Activated CD4-positive, alpha-beta T cell treated with anti-CD3 and anti-CD28 coated beads for 36 hours (primary cell): ENCODE measurements around the gene OGFOD3. TPM values are rescaled to one million over a fixed set of nuclear protein-coding genes. Genes with fewer than 3 reads are reported as not detected.

Source experiments
- ATAC-seq: fragments of 200-7000 bp; cut with Tn5 transposase; one replicate; pipeline ENCODE4 v1.10.0; 2021; ENCODE audit warnings: mild to moderate bottlenecking, moderate library complexity
- CTCF ChIA-PET: fragments of 350-600 bp; sonication (Branson Sonifier 250); formaldehyde crosslinking; loops from one replicate; lab custom pipeline; 2021; ENCODE audit warnings: antibody characterized with exemption; lab: Charles Lee
- POLR2A ChIA-PET: fragments of 350-600 bp; sonication (Branson Sonifier 250); formaldehyde crosslinking; loops from one replicate; lab custom pipeline; 2021; ENCODE audit warnings: antibody characterized with exemption, inconsistent platforms; lab: Charles Lee
- DNase-seq: peaks from one replicate; pipeline ENCODE4 v3.0.0-alpha.2; 2020
- H3K27ac Mint-ChIP-seq: one replicate; pipeline ENCODE4 v1.8.0; 2021; ENCODE audit warnings: mixed read lengths
- H3K27me3 Mint-ChIP-seq: one replicate; pipeline ENCODE4 v1.8.0; 2021; ENCODE audit warnings: mixed read lengths
- H3K36me3 Mint-ChIP-seq: one replicate; pipeline ENCODE4 v1.8.0; 2021; ENCODE audit warnings: low read depth, mixed read lengths
- H3K4me1 Mint-ChIP-seq: one replicate; pipeline ENCODE4 v1.8.0; 2021; ENCODE audit warnings: mixed read lengths
- H3K4me3 Mint-ChIP-seq: one replicate; pipeline ENCODE4 v1.8.0; 2021; ENCODE audit warnings: mild to moderate bottlenecking, moderate library complexity, mixed read lengths
- H3K9me3 Mint-ChIP-seq: one replicate; pipeline ENCODE4 v1.8.0; 2021; ENCODE audit warnings: low read depth, mixed read lengths
- intact Hi-C, 2 experiments: fragments of 100-400 bp; cut with DNase I in 1 of 2; cut with micrococcal nuclease in 1 of 2; formaldehyde crosslinking; loops; one replicate each; pipeline versions ENCODE4 v1.14.2 to v1.15.1; 2022 to 2024; cut with DNase I, micrococcal nuclease
- total RNA-seq, 2 experiments: library from RNA; stranded (reverse); gene quantifications; one replicate each; pipeline ENCODE4 v1.2.3, GENCODE V29; 2021

The OGFOD3 gene
- total RNA-seq, 2 experiments from 2014 or later = 20.0 to 22.3 TPM

GRCh38 chr17:82390860-82391435 lies 27.4 kb downstream of the OGFOD3 start:
- ChIA-PET CTCF (no interaction called here), POLR2A (no interaction called here)
- H3K27ac Mint-ChIP-seq = no peak overlapping the region
- no peak for DNase-seq
- peaks cover 10% of the 10 kb centered on the region for H3K36me3 Mint-ChIP-seq
- no peaks in the 10 kb centered on the region for H3K4me1 Mint-ChIP-seq
- intact Hi-C loops = no loop called here
- H3K4me3 Mint-ChIP-seq = no peak overlapping the region
- ATAC-seq = no peak
- H3K27me3 Mint-ChIP-seq = no peaks in the 10 kb centered on the region
- H3K9me3 Mint-ChIP-seq = no peaks in the 10 kb centered on the region

GRCh38 chr17:82390015-82390859 lies 28.1 kb downstream of the OGFOD3 start:
- CTCF ChIA-PET = no interaction called here
- Mint-ChIP-seq H3K36me3 (peaks cover 8% of the 10 kb centered on the region), H3K27ac (no peak overlapping the region), H3K27me3 (no peaks in the 10 kb centered on the region), H3K9me3 (no peaks in the 10 kb centered on the region), H3K4me1 (no peaks in the 10 kb centered on the region), H3K4me3 (no peak overlapping the region)
- intact Hi-C loops = no loop called here
- POLR2A ChIA-PET = no interaction called here
- DNase-seq (no peak), ATAC-seq (no peak)

- Mint-ChIP-seq H3K4me3 (no peak overlapping the region), H3K27ac (no peak overlapping the region), H3K36me3 (peaks cover 4% of the 10 kb centered on the region), H3K4me1 (no peaks in the 10 kb centered on the region), H3K9me3 (no peaks in the 10 kb centered on the region), H3K27me3 (no peaks in the 10 kb centered on the region)
- ATAC-seq = no peak
- DNase-seq = no peak
- intact Hi-C loops = no loop called here
- ChIA-PET CTCF (interaction anchor here (0.5 kb wide), 1 partner anchor 728 kb away, joined by 3 read pairs; no protein-coding TSS in a partner anchor), POLR2A (no interaction called here)
Measured at GRCh38 chr17:82389379-82389778, 29.0 kb downstream of the OGFOD3 start.

DNA sequence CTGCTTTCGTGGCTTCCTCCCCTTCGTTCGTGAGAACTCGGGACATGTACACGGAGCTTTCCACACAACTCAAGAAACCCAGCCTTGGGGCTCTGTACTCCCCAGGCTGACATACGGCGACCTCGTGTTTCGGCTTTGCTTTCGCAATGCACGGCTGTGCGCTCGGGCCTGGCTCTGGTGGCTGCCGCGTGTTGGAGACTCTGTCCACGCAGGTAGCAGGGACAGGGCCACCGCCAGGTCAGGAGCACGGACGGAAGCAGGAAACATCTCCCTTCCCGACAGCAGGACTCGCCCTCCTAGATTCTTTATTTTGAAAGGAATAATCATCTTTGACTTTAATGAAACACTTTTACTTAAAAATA lies 29.5 kb downstream of the OGFOD3 start:
- no peak for DNase-seq
- intact Hi-C loops = no loop called here
- ChIA-PET CTCF (interaction anchor here (0.5 kb wide), 1 partner anchor 728 kb away, joined by 3 read pairs; no protein-coding TSS in a partner anchor), POLR2A (no interaction called here)
- no peak for ATAC-seq
- Mint-ChIP-seq H3K9me3 (no peaks in the 10 kb centered on the region), H3K4me3 (no peak overlapping the region), H3K27me3 (no peaks in the 10 kb centered on the region), H3K4me1 (no peaks in the 10 kb centered on the region), H3K36me3 (peaks cover 2% of the 10 kb centered on the region), H3K27ac (no peak overlapping the region)

DNA sequence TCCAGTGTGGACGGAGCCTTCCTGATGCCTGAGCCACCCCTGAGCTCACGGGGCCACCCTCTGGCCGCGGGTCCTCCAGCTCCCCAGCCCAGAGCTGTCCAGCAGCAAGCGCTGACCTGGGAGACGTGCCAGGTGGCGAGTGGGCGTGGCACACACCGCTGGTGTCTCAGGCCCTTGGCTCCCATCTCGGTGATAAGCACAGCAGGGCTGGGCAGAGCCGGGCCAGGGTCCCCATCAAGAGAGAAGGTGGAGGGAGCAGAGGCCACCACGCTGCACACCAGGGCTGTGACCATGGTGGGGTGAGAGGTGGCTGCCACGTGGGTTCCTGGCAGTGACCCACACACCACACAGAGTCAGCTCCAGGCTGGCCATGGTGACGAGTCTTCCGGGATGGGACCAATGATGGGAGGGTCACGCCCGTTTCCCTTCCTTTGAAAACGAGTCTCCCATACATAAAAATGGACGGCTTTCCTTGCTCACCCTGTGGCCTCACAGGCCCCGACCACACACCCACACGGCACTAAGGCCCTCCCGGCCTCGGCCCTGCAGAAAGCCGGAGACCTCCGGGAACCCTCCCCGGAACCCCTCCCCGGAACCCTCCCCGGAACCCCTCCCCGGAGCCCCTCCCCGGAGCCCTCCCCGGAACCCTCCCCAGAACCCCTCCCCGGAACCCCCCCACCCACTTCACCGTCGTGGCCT lies 30.0 kb downstream of the OGFOD3 start:
- Mint-ChIP-seq H3K9me3 (no peaks in the 10 kb centered on the region), H3K27ac (no peak overlapping the region), H3K4me3 (no peak overlapping the region), H3K4me1 (no peaks in the 10 kb centered on the region), H3K36me3 (no peaks in the 10 kb centered on the region), H3K27me3 (peaks cover 2% of the 10 kb centered on the region)
- intact Hi-C loops = no loop called here
- DNase-seq = no peak
- CTCF ChIA-PET = no interaction called here
- no peak for ATAC-seq
- POLR2A ChIA-PET = no interaction called here

GRCh38 chr17:82387705-82388106 lies 30.7 kb downstream of the OGFOD3 start:
- no peak overlapping the region for H3K27ac Mint-ChIP-seq
- ChIA-PET CTCF (no interaction called here), POLR2A (no interaction called here)
- no peak for ATAC-seq
- DNase-seq = no peak
- H3K4me3 Mint-ChIP-seq = no peak overlapping the region
- no peaks in the 10 kb centered on the region for H3K36me3 Mint-ChIP-seq
- H3K9me3 Mint-ChIP-seq = no peaks in the 10 kb centered on the region
- intact Hi-C loops = no loop called here
- H3K4me1 Mint-ChIP-seq = no peaks in the 10 kb centered on the region
- H3K27me3 Mint-ChIP-seq = peaks cover 2% of the 10 kb centered on the region

DNA sequence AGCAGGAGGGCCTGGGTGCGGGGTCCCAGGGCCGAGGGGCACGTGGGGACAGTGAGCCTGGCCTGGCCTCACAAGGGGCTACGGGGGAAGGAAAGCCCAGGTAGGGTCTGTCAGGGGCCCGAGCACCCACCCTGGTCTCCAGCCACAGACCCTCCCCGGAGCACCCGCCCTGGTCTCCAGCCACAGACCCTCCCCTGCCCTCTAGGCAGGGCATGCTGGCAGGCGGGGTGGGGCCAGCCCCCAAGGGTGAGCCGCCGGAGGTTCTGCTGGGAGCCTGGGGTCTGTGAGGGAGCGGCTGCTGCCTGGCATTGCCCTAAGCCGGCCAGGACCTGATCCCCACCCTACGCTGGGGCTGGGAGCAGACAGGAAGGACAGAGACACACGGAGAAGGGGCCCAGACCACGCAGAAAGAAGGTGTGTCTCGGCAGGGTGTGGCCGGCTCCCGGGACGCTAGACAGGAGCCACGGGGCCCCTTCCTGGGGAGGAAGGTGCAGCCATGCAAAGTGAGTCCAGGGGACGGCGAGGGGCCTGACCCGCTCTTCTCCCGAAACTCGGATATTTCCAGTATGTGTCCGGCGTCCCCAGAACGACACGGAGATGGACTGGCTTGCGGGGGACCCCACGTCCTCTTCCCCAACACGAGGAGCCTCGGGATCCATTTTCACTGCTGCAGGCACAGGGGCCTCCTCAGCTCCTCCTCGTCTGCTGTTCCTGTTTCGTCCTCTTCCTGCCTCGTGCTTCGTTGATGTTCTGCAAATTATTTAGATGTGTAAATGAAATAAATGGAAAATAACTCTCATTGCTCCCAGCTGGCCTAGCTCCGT lies 31.3 kb downstream of the OGFOD3 start:
- CTCF ChIA-PET = no interaction called here
- DNase-seq = no peak
- no peaks in the 10 kb centered on the region for H3K4me1 Mint-ChIP-seq
- POLR2A ChIA-PET = no interaction called here
- peaks cover 2% of the 10 kb centered on the region for H3K27me3 Mint-ChIP-seq
- H3K4me3 Mint-ChIP-seq = no peak overlapping the region
- no peak for ATAC-seq
- no peaks in the 10 kb centered on the region for H3K9me3 Mint-ChIP-seq
- no peaks in the 10 kb centered on the region for H3K36me3 Mint-ChIP-seq
- intact Hi-C loops = no loop called here
- no peak overlapping the region for H3K27ac Mint-ChIP-seq

DNA sequence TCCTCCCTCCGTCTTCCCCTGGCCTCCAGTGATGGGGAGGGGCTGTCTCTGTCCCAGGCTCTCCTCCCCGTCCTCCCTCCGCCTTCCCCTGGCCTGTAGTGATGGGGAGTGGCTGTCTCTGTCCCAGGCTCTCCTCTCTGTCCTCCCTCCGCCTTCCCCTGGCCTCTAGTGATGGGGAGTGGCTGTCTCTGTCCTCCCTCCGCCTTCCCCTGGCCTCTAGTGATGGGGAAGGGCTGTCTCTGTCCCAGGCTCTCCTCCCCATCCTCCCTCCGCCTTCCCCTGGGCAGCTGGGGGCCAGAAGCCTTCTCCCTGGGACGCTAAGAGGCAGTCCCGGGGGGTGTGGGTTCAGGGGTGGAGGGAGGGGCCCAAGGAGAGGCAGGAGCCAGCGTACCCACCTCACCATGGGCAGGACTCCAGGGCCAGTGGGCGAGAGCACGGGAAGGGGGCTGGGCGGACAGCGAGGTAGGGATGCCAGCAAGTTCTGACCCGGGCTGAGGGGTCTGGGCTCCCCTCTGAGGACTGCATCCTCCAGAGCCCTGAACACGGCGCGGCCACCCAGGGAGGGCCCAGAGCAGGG lies 32.0 kb downstream of the OGFOD3 start:
- Mint-ChIP-seq H3K9me3 (no peaks in the 10 kb centered on the region), H3K36me3 (no peaks in the 10 kb centered on the region), H3K4me3 (no peak overlapping the region), H3K27ac (no peak overlapping the region), H3K4me1 (no peaks in the 10 kb centered on the region), H3K27me3 (peaks cover 6% of the 10 kb centered on the region)
- ATAC-seq (no peak), DNase-seq (no peak)
- POLR2A ChIA-PET = no interaction called here
- CTCF ChIA-PET = no interaction called here
- intact Hi-C loops = no loop called here

GRCh38 chr17:82385559-82386254 lies 32.7 kb downstream of the OGFOD3 start:
- DNase-seq (no peak), ATAC-seq (no peak)
- ChIA-PET POLR2A (interaction anchor here (0.6 kb wide), 1 partner anchor 441 kb away, joined by 7 read pairs; no protein-coding TSS in a partner anchor), CTCF (no interaction called here)
- no peaks in the 10 kb centered on the region for H3K9me3 Mint-ChIP-seq
- intact Hi-C loops = no loop called here
- no peak overlapping the region for H3K27ac Mint-ChIP-seq
- H3K27me3 Mint-ChIP-seq = peaks cover 9% of the 10 kb centered on the region
- H3K4me3 Mint-ChIP-seq = no peak overlapping the region
- H3K36me3 Mint-ChIP-seq = no peaks in the 10 kb centered on the region
- H3K4me1 Mint-ChIP-seq = no peaks in the 10 kb centered on the region

DNA sequence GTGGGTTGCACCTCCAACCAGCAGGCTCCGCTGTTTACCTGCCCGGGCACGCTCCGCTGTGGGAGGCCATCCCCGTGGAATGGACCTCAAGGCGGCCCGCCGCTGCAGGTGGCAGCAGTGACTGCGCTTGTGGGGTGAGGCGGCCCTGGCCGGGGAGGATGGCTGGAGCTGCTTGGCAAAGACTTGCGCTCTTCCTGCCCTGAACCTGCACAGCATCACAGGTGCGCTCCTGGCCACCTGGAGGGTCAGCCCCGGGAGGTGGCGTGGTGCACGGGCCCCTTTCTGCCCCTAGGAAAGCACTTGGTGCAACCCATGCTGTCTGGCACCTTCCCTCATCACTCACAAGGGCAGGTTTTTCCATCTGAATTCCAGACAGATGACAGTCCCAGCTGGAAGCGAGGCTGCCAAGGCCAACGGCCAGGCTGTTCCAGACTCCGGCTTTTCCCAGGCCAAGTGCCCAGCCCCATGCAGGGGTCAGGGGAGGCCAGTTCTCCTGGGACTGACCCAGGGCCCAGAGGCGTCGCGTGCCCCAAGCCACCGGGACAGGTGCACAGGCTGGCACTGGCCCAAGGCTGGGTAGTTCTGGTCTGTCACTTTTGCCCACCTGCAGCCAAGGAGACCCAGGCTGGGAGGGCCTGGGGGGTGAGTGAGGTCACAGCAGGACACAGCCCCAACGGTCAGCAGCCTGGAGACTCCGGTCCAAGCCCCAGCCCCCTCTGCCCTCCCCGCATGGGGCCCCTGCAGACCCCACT lies 33.5 kb downstream of the OGFOD3 start:
- ChIA-PET CTCF (no interaction called here), POLR2A (interaction anchor here (0.6 kb wide), 1 partner anchor 442 kb away, joined by 7 read pairs; no protein-coding TSS in a partner anchor)
- Mint-ChIP-seq H3K27me3 (peaks cover 12% of the 10 kb centered on the region), H3K4me1 (peaks cover 2% of the 10 kb centered on the region), H3K4me3 (no peak overlapping the region), H3K9me3 (no peaks in the 10 kb centered on the region), H3K27ac (no peak overlapping the region), H3K36me3 (no peaks in the 10 kb centered on the region)
- intact Hi-C loops = no loop called here
- DNase-seq (no peak), ATAC-seq (no peak)
